DND-41 (cell line): Measurements from ENCODE around the gene PTPRG.

Experiments
- ATAC-seq: fragments of 200-7000 bp; cut with Tn5 transposase; 3 replicates; pipeline ENCODE4 v1.9.1; 2021; ENCODE audit warnings: low read depth; ENCODE audit not compliant: insufficient read depth
- DNase-seq: peaks from one replicate; pipeline ENCODE4 v3.0.0-alpha.2; 2020
- H2AFZ ChIP-seq: 2 replicates; pipeline ENCODE4 v1.6.0; 2012; ENCODE audit warnings: low read depth, low read length
- H3K27ac ChIP-seq: 2 replicates; pipeline ENCODE4 v1.5.1; 2012; ENCODE audit warnings: low read length, inconsistent platforms
- H3K27me3 ChIP-seq: fragments of 200-600 bp; sonication (generic); 2 replicates; pipeline ENCODE4 v1.6.0; 2012; ENCODE audit warnings: low read length, mild to moderate bottlenecking, inconsistent platforms; ENCODE audit not compliant: insufficient read depth, poor library complexity
- H3K36me3 ChIP-seq: 2 replicates; pipeline ENCODE4 v1.5.1; 2012; ENCODE audit warnings: low read length, inconsistent platforms; ENCODE audit not compliant: insufficient read depth
- H3K4me1 ChIP-seq: 2 replicates; pipeline ENCODE4 v1.5.1; 2012; ENCODE audit warnings: mild to moderate bottlenecking, low read length; ENCODE audit not compliant: insufficient read depth
- H3K4me2 ChIP-seq: 2 replicates; pipeline ENCODE4 v1.6.0; 2012; ENCODE audit warnings: mild to moderate bottlenecking, moderate library complexity, low read length, inconsistent platforms; ENCODE audit not compliant: insufficient read depth
- H3K4me3 ChIP-seq, 2 experiments: fragments of 200-600 bp in 1 of 2; shearing (Covaris generic) in 1 of 2; 2 replicates each; pipeline ENCODE4 v1.5.1; 2012 to 2016; ENCODE audit warnings: inconsistent platforms in 2 of 2, low read length in 2 of 2, mild to moderate bottlenecking in 2 of 2, low read depth in 1 of 2, moderate library complexity in 1 of 2
- H3K79me2 ChIP-seq: 2 replicates; pipeline ENCODE4 v1.6.0; 2012; ENCODE audit warnings: low read length, inconsistent platforms; ENCODE audit not compliant: insufficient read depth
- H3K9ac ChIP-seq: 2 replicates; pipeline ENCODE4 v1.6.0; 2012; ENCODE audit warnings: low read depth, mild to moderate bottlenecking, inconsistent platforms, low read length, moderate library complexity
- H3K9me3 ChIP-seq: 2 replicates; pipeline ENCODE4 v1.5.1; 2012; ENCODE audit warnings: low read length, moderate library complexity, mild to moderate bottlenecking, inconsistent platforms; ENCODE audit not compliant: insufficient read depth, severe bottlenecking
- H4K20me1 ChIP-seq: 2 replicates; pipeline ENCODE4 v1.6.0; 2012; ENCODE audit warnings: low read length; ENCODE audit not compliant: insufficient read depth
- CTCF ChIP-seq: IDR thresholded peaks from 2 replicates; pipeline ENCODE4 v1.5.1; 2012; ENCODE audit warnings: borderline replicate concordance, low read length, moderate library complexity, mild to moderate bottlenecking; ENCODE audit not compliant: poor library complexity, severe bottlenecking; ENCODE audit errors: extremely low read depth
- EZH2 ChIP-seq: IDR thresholded peaks from 3 replicates; pipeline ENCODE4 v1.6.1; 2012; ENCODE audit warnings: borderline replicate concordance, low read depth, mild to moderate bottlenecking, moderate library complexity, low read length, inconsistent platforms; ENCODE audit not compliant: severe bottlenecking

The PTPRG gene

DNA sequence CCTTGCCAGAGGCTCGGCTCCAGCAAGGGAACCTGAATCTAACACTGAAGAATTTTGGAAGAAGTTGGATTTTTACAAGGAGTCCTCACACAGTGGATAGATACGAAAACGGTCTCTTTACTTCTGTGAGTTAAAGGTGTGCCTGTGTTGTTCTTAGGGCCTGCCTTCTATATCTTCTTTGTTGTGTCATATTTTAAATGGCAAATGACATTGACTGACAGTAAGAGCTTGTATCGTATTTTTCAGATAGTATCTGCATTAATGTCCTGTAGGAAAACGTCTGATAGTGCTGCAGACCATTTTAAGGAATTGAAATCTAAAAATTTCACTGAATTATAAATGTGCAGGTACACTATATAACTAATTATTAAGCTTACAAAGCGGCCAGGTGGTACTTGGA is 56.3 kb downstream of the PTPRG start:
- H2AFZ ChIP-seq, result no peak overlapping the region
- H3K9ac ChIP-seq, result no peak overlapping the region
- H4K20me1 ChIP-seq, result no peaks in the 10 kb centered on the region
- no peaks in the 10 kb centered on the region for H3K36me3 ChIP-seq
- no peak overlapping the region for H3K4me2 ChIP-seq
- H3K4me1 ChIP-seq, result no peaks in the 10 kb centered on the region
- H3K79me2 ChIP-seq, result no peaks in the 10 kb centered on the region
- H3K27ac ChIP-seq, result no peak overlapping the region
- no peak overlapping the region for H3K4me3 ChIP-seq
- TF ChIP-seq EZH2, result no peak
- no peak for TF ChIP-seq CTCF
- DNase-seq (no peak), ATAC-seq (no peak)
- H3K27me3 ChIP-seq, result no peaks in the 10 kb centered on the region
- no peaks in the 10 kb centered on the region for H3K9me3 ChIP-seq

DNA sequence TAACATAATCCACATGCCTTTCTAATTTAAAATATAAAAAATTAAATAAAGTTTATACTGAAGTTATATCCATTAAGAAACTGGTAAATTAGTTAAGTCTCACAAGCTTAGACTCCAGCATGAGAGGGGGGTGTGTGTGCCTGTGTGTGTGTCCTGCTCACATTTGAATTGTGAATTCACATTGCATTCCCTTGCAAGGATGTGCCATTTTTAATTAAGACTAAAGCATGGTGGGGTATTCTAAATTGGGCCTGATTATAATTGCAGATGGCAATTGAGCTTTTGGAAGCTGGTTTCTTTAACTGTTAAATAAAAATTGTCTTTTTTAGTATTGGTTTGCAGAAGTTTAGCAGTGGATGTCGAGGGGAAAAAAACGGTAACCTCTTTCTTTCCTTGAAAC is 56.9 kb downstream of the PTPRG start:
- no peaks in the 10 kb centered on the region for H3K9me3 ChIP-seq
- no peak overlapping the region for H3K4me2 ChIP-seq
- H3K4me3 ChIP-seq, result no peak overlapping the region
- no peaks in the 10 kb centered on the region for H4K20me1 ChIP-seq
- H3K36me3 ChIP-seq, result no peaks in the 10 kb centered on the region
- H3K9ac ChIP-seq, result no peak overlapping the region
- DNase-seq (no peak), ATAC-seq (no peak)
- H3K27me3 ChIP-seq, result no peaks in the 10 kb centered on the region
- H3K4me1 ChIP-seq, result no peaks in the 10 kb centered on the region
- no peaks in the 10 kb centered on the region for H3K79me2 ChIP-seq
- H2AFZ ChIP-seq, result no peak overlapping the region
- no peak overlapping the region for H3K27ac ChIP-seq
- TF ChIP-seq CTCF (no peak), EZH2 (no peak)

GRCh38 chr3:61618871-61619270 is 57.5 kb downstream of the PTPRG start:
- TF ChIP-seq CTCF (no peak), EZH2 (no peak)
- H3K4me3 ChIP-seq, result no peak overlapping the region
- H3K36me3 ChIP-seq, result no peaks in the 10 kb centered on the region
- no peak overlapping the region for H2AFZ ChIP-seq
- H3K79me2 ChIP-seq, result no peaks in the 10 kb centered on the region
- H3K9me3 ChIP-seq, result no peaks in the 10 kb centered on the region
- H3K4me1 ChIP-seq, result no peaks in the 10 kb centered on the region
- H3K27ac ChIP-seq, result no peak overlapping the region
- H3K27me3 ChIP-seq, result no peaks in the 10 kb centered on the region
- H3K9ac ChIP-seq, result no peak overlapping the region
- no peaks in the 10 kb centered on the region for H4K20me1 ChIP-seq
- no peak for DNase-seq
- no peak overlapping the region for H3K4me2 ChIP-seq
- no peak for ATAC-seq

GRCh38 chr3:61620073-61620472 is 58.7 kb downstream of the PTPRG start:
- no peaks in the 10 kb centered on the region for H3K36me3 ChIP-seq
- no peaks in the 10 kb centered on the region for H3K4me1 ChIP-seq
- H3K79me2 ChIP-seq, result no peaks in the 10 kb centered on the region
- H3K9me3 ChIP-seq, result no peaks in the 10 kb centered on the region
- no peak overlapping the region for H3K9ac ChIP-seq
- no peak for TF ChIP-seq CTCF
- no peak for TF ChIP-seq EZH2
- H2AFZ ChIP-seq, result no peak overlapping the region
- H3K27me3 ChIP-seq, result no peaks in the 10 kb centered on the region
- H4K20me1 ChIP-seq, result no peaks in the 10 kb centered on the region
- ATAC-seq (no peak), DNase-seq (no peak)
- H3K27ac ChIP-seq, result no peak overlapping the region
- H3K4me2 ChIP-seq, result no peak overlapping the region
- no peak overlapping the region for H3K4me3 ChIP-seq
